Common myeloid progenitor, CD34-positive (primary cell): Measurements from ENCODE around the gene GBA3.

Source experiments
- CTCF ChIA-PET: fragments of 350-600 bp; sonication (Branson Sonifier 250); formaldehyde crosslinking; loops from one replicate; lab custom pipeline; 2021; ENCODE audit warnings: antibody characterized with exemption; lab: Charles Lee
- POLR2A ChIA-PET: fragments of 350-600 bp; sonication (Branson Sonifier 250); formaldehyde crosslinking; loops from one replicate; lab custom pipeline; 2021; ENCODE audit warnings: antibody characterized with exemption; lab: Charles Lee
- DNase-seq, 3 donors: peaks; one replicate each; pipeline versions ENCODE4 v3.0.0 to v3.0.0-alpha.2; 2013
- H3K27ac ChIP-seq, 2 experiments: 1 replicate in 1 of 2; 2 replicates in 1 of 2; pipeline ENCODE4 v1.7.0; 2013; ENCODE audit warnings: inconsistent platforms in 2 of 2, low read length in 2 of 2, mild to moderate bottlenecking in 2 of 2, low read depth in 1 of 2, moderate library complexity in 1 of 2; ENCODE audit not compliant: severe bottlenecking in 2 of 2, insufficient read depth in 1 of 2, poor library complexity in 1 of 2
- H3K27me3 ChIP-seq, 5 experiments: replicated peaks in 2 of 5; 1 replicate in 3 of 5; 2 replicates in 2 of 5; pipeline versions ENCODE4 v1.6.1 to v1.7.0; 2013; ENCODE audit warnings: low read length in 4 of 5, mild to moderate bottlenecking in 2 of 5, moderate library complexity in 2 of 5, inconsistent platforms in 1 of 5; ENCODE audit not compliant: insufficient read depth in 5 of 5, control insufficient read depth in 4 of 5
- H3K36me3 ChIP-seq, 4 experiments: 1 replicate in 2 of 4; 2 replicates in 2 of 4; pipeline versions ENCODE4 v1.6.1 to v1.7.0; 2013; ENCODE audit warnings: low read length in 3 of 4, control low read depth in 1 of 4, mild to moderate bottlenecking in 1 of 4; ENCODE audit not compliant: control insufficient read depth in 4 of 4, insufficient read depth in 4 of 4
- H3K4me1 ChIP-seq, 4 experiments: 1 replicate in 3 of 4; 2 replicates in 1 of 4; pipeline versions ENCODE4 v1.6.1 to v1.7.1; 2013; ENCODE audit warnings: low read length in 3 of 4, mild to moderate bottlenecking in 3 of 4, control low read depth in 1 of 4, inconsistent platforms in 1 of 4, moderate library complexity in 1 of 4; ENCODE audit not compliant: control insufficient read depth in 4 of 4, insufficient read depth in 4 of 4; ENCODE audit errors: control extremely low read depth in 1 of 4
- H3K4me3 ChIP-seq, 7 experiments: 1 replicate in 4 of 7; 2 replicates in 3 of 7; pipeline versions ENCODE4 v1.5.1 to v1.7.0; 2013; ENCODE audit warnings: mild to moderate bottlenecking in 7 of 7, low read length in 6 of 7, moderate library complexity in 6 of 7, inconsistent platforms in 2 of 7, low read depth in 2 of 7, control low read depth in 1 of 7; ENCODE audit not compliant: insufficient read depth in 4 of 7, control insufficient read depth in 1 of 7; ENCODE audit errors: extremely low read depth in 1 of 7
- H3K9me3 ChIP-seq, 5 experiments: 1 replicate in 4 of 5; 2 replicates in 1 of 5; pipeline versions ENCODE4 v1.6.1 to v1.7.1; 2013; ENCODE audit warnings: low read length in 4 of 5, mild to moderate bottlenecking in 2 of 5, inconsistent platforms in 1 of 5, low read depth in 1 of 5, moderate library complexity in 1 of 5; ENCODE audit not compliant: control insufficient read depth in 4 of 5, insufficient read depth in 2 of 5; ENCODE audit errors: control extremely low read depth in 1 of 5
- WGBS: methylation state at CpG from one replicate; pipeline ENCODE4 v1.1.5; 2013; ENCODE audit not compliant: insufficient coverage; 5-methylcytosine and 5-hydroxymethylcytosine counted together

The GBA3 gene

GRCh38 chr4:22762548-22762947 lies 69.8 kb downstream of the GBA3 start:
- no peaks in the 10 kb centered on the region for H3K36me3 ChIP-seq
- no peaks in the 10 kb centered on the region for H3K9me3 ChIP-seq
- ChIA-PET POLR2A (no interaction called here), CTCF (interaction anchor here (2.0 kb wide), 1 partner anchor 32 kb away, joined by 4 read pairs; no protein-coding TSS in a partner anchor)
- H3K27me3 ChIP-seq, result no peaks in the 10 kb centered on the region
- no peak for DNase-seq
- 100% methylated on average over 1 of the region's 2 CpGs for WGBS
- H3K27ac ChIP-seq, result no peak overlapping the region
- no peak overlapping the region for H3K4me3 ChIP-seq
- H3K4me1 ChIP-seq, result peaks cover 0 to 7% (median 3%) of the 10 kb centered on the region in 4 experiments

- H3K27ac ChIP-seq, result no peak overlapping the region
- peaks cover 0 to 7% (median 3%) of the 10 kb centered on the region in 4 experiments for H3K4me1 ChIP-seq
- ChIA-PET POLR2A (no interaction called here), CTCF (no interaction called here)
- 88% methylated on average over 1 of the region's 3 CpGs for WGBS
- peak in 2 of 3 donors; percentile 25 to 40 for DNase-seq
- H3K27me3 ChIP-seq, result no peaks in the 10 kb centered on the region
- H3K9me3 ChIP-seq, result no peaks in the 10 kb centered on the region
- no peak overlapping the region for H3K4me3 ChIP-seq
- no peaks in the 10 kb centered on the region for H3K36me3 ChIP-seq
These were observed 71.4 kb downstream of the GBA3 start for GRCh38 chr4:22764183-22764582.

GRCh38 chr4:22766068-22766467 lies 73.3 kb downstream of the GBA3 start:
- ChIA-PET CTCF (no interaction called here), POLR2A (no interaction called here)
- Histone ChIP-seq H3K36me3 (no peaks in the 10 kb centered on the region), H3K4me3 (no peak overlapping the region), H3K9me3 (peaks cover 0 to 3% (median 0%) of the 10 kb centered on the region in 5 experiments), H3K27ac (no peak overlapping the region), H3K27me3 (no peaks in the 10 kb centered on the region), H3K4me1 (peaks cover 0 to 7% (median 3%) of the 10 kb centered on the region in 4 experiments)
- DNase-seq, result no peak
- 89% methylated on average over 2 of the region's 2 CpGs for WGBS

- POLR2A ChIA-PET, result no interaction called here
- no peak for DNase-seq
- Histone ChIP-seq H3K27ac (no peak overlapping the region), H3K4me1 (no peaks in the 10 kb centered on the region), H3K36me3 (no peaks in the 10 kb centered on the region), H3K27me3 (no peaks in the 10 kb centered on the region), H3K4me3 (no peak overlapping the region), H3K9me3 (no peaks in the 10 kb centered on the region)
- CTCF ChIA-PET, result no interaction called here
- 96% methylated on average over 35 of the region's 37 CpGs for WGBS
These were observed 85.9 kb downstream of the GBA3 start for GRCh38 chr4:22778547-22779163.

GRCh38 chr4:22780317-22780716 lies 87.6 kb downstream of the GBA3 start:
- no peaks in the 10 kb centered on the region for H3K27me3 ChIP-seq
- CTCF ChIA-PET, result no interaction called here
- H3K27ac ChIP-seq, result no peak overlapping the region
- H3K4me1 ChIP-seq, result no peaks in the 10 kb centered on the region
- POLR2A ChIA-PET, result no interaction called here
- 100% methylated on average over 2 of the region's 4 CpGs for WGBS
- no peaks in the 10 kb centered on the region for H3K36me3 ChIP-seq
- H3K9me3 ChIP-seq, result no peaks in the 10 kb centered on the region
- DNase-seq, result no peak
- no peak overlapping the region for H3K4me3 ChIP-seq

GRCh38 chr4:22780797-22781196 lies 88.1 kb downstream of the GBA3 start:
- Histone ChIP-seq H3K27ac (no peak overlapping the region), H3K4me1 (no peaks in the 10 kb centered on the region), H3K9me3 (no peaks in the 10 kb centered on the region), H3K36me3 (no peaks in the 10 kb centered on the region), H3K4me3 (no peak overlapping the region), H3K27me3 (no peaks in the 10 kb centered on the region)
- WGBS, result 90% methylated on average over 3 of the region's 3 CpGs
- POLR2A ChIA-PET, result no interaction called here
- no peak for DNase-seq
- CTCF ChIA-PET, result no interaction called here

GRCh38 chr4:22787753-22788375 lies 95.1 kb downstream of the GBA3 start:
- H3K4me1 ChIP-seq, result peaks cover 3 to 8% (median 5%) of the 10 kb centered on the region in 4 experiments
- WGBS, result no CpG with 5 or more reads among the region's 6 CpGs
- H3K9me3 ChIP-seq, result no peaks in the 10 kb centered on the region
- H3K4me3 ChIP-seq, result no peak overlapping the region
- POLR2A ChIA-PET, result no interaction called here
- H3K27me3 ChIP-seq, result no peaks in the 10 kb centered on the region
- no peak overlapping the region for H3K27ac ChIP-seq
- no peaks in the 10 kb centered on the region for H3K36me3 ChIP-seq
- CTCF ChIA-PET, result no interaction called here
- peak; percentile 21 to 74 (median 64) for DNase-seq
